ENCODE measurements around the gene YTHDF1.

YTHDF1 gene

GRCh38 chr20:63168861-63169260 lies 47.1 kb downstream of the YTHDF1 start:
- no peak for DNase-seq (ENCODE audit: low read depth)
- TF ChIP-seq MYC (IDR thresholded peaks at IDR 0.05; ENCODE audit: low read depth, low read length) (no peak), POLR2A (IDR thresholded peaks at IDR 0.05; ENCODE audit: extremely low read depth, insufficient read length) (no peak), CTCF (IDR thresholded peaks at IDR 0.05; ENCODE audit: low read depth, low read length) (no peak)
- TF ChIP-seq, protein P1, sequence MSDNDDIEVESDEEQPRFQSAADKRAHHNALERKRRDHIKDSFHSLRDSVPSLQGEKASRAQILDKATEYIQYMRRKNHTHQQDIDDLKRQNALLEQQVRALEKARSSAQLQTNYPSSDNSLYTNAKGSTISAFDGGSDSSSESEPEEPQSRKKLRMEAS (IDR thresholded peaks at IDR 0.05; ENCODE audit: low read depth, low read length): no peak

DNA sequence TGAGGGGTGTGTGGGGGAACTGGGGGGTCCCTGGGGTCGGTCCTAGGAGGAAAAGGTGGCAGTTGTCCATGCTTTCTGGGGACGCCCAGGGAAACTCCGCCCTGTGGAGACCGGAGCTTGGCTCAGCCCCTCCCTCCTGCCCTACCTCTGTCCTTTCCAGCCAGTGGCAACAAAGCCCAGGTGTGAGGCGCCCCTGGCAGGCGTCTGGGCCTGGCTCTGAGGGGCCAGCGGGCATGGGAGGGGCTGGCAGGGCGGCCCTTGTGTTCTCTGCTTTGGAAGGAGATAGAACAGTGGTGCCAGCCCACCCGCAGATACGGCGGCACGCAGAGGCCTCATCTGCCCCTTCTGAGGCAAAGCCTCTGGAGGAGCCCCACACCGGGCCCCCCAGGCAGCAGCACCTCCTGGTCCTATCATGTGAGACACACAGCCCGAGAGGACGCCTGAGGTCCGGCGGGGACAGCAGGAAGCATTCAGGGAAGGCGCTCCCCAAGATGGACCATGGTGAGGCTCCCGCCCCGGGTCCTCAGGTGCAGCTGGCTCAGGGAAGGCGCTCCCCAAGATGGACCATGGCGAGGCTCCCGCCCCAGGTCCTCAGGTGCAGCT lies 47.9 kb downstream of the YTHDF1 start:
- TF ChIP-seq, protein P1 (IDR thresholded peaks at IDR 0.05; ENCODE audit: low read depth, low read length): no peak
- no peak for TF ChIP-seq CTCF (IDR thresholded peaks at IDR 0.05; ENCODE audit: low read depth, low read length)
- no peak for TF ChIP-seq POLR2A (IDR thresholded peaks at IDR 0.05; ENCODE audit: extremely low read depth, insufficient read length)
- TF ChIP-seq MYC (IDR thresholded peaks at IDR 0.05; ENCODE audit: low read depth, low read length): no peak
- no peak for DNase-seq (ENCODE audit: low read depth)

More at GRCh38 chr20:63168861-63169260, 47.1 kb downstream of the YTHDF1 start:
- no peak overlapping the region for H3K4me3 ChIP-seq (ENCODE audit: low read depth, low read length)

DNA sequence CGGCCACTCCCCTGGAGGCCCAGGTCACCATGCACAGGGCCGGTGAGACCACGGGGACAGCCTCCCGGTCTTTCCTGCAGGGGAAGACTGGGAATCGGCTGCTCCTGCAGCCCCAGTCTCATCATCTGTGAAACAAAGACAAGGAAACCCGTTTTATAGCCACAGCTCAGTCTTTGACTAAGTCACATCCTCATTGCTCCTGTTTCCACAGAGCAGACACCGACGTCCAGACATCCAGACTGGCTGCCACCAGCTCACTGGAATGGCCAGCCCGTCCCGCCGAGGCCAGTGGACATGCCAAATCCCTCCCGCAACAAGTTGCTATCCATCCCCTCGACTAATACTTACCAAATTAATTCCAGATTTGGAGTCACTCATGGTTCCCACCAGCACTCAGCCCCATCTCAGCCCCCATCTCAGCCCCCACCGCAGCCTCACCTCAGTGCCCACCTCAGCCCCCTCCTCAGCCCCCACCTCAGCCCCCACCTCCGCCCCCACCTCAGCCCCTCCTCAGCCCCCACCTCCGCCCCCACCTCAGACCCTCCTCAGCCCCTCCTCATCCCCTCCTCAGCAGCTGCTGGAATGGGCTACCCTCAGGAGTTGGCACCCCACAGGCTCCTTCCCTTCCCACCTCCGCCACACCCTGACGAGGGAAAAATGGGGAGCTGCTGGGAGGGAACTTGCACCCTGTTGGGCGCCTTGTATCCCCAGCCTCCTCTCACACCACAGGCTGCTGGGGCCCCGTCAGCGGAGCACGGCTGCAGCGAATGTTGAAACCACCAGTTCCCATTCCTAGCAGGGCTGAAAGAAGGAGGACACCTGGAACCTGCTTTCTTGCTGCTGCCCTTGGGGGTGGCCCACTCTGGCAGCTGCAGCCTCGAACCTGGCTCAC lies 48.7 kb downstream of the YTHDF1 start:
- no peak for DNase-seq (ENCODE audit: low read depth)
- TF ChIP-seq, protein P1 (IDR thresholded peaks at IDR 0.05; ENCODE audit: low read depth, low read length): no peak
- TF ChIP-seq MYC (IDR thresholded peaks at IDR 0.05; ENCODE audit: low read depth, low read length) (no peak), CTCF (IDR thresholded peaks at IDR 0.05; ENCODE audit: low read depth, low read length) (no peak), POLR2A (IDR thresholded peaks at IDR 0.05; ENCODE audit: extremely low read depth, insufficient read length) (no peak)
- H3K4me3 ChIP-seq (ENCODE audit: low read depth, low read length): no peak overlapping the region

More for the DNA sequence above, 47.9 kb downstream of the YTHDF1 start:
- H3K4me3 ChIP-seq (ENCODE audit: low read depth, low read length): no peak overlapping the region

GRCh38 chr20:63166193-63167020 lies 49.5 kb downstream of the YTHDF1 start:
- TF ChIP-seq, protein P1 (IDR thresholded peaks at IDR 0.05; ENCODE audit: low read depth, low read length): no peak
- no peak for TF ChIP-seq MYC (IDR thresholded peaks at IDR 0.05; ENCODE audit: low read depth, low read length)
- TF ChIP-seq POLR2A (IDR thresholded peaks at IDR 0.05; ENCODE audit: extremely low read depth, insufficient read length): no peak
- no peak for TF ChIP-seq CTCF (IDR thresholded peaks at IDR 0.05; ENCODE audit: low read depth, low read length)
- H3K4me3 ChIP-seq (ENCODE audit: low read depth, low read length): no peak overlapping the region
- DNase-seq (ENCODE audit: low read depth): no peak

DNA sequence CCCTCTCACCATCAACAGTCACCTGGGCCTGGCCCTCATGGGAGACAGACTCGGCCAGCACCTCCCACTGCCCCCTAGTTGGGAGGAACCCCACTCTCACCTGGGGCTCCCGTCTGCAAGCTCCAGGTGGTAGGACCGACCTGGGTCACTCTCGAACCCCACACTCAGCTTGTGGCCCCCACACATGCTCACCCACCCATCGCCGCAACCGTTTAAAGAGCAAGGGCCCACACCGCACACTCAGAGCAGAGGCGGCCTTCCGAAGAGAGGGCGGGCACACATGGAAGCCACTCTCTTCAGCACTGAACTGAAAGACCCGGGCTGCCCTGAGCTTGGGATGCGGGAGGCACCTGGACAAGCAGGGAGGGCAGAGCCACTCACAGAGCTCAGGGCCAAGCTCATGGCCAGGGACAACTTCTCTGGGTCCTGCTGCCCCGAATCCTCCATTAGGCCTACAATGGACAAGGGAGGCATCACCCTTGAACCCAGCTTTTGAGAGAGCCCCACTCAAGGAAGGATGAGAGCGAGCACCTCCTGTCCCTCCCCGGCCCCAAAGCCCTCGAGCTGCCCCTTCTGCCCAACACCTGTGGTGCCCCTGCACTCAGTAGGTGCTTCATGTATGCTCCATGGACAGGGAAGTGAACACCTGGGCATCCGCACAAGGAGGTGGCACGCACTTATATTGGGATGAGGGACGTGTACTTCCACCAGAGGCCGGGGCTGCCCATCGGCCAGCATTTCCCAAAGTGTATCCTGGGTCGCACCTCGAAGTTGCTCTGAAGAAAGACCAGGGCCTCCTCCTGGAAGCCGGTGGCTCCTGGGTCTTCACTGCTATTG lies 50.4 kb downstream of the YTHDF1 start:
- TF ChIP-seq, protein P1 (IDR thresholded peaks at IDR 0.05; ENCODE audit: low read depth, low read length): no peak
- no peak for TF ChIP-seq MYC (IDR thresholded peaks at IDR 0.05; ENCODE audit: low read depth, low read length)
- TF ChIP-seq CTCF (IDR thresholded peaks at IDR 0.05; ENCODE audit: low read depth, low read length): no peak
- TF ChIP-seq POLR2A (IDR thresholded peaks at IDR 0.05; ENCODE audit: extremely low read depth, insufficient read length): no peak
- no peak for DNase-seq (ENCODE audit: low read depth)
- no peak overlapping the region for H3K4me3 ChIP-seq (ENCODE audit: low read depth, low read length)

Measured in NB4 (cell line).